Erythroblast (primary cell): ENCODE results near the gene EPHB1.

ENCODE experiments used
- GATA1 ChIP-seq: IDR thresholded peaks from 2 replicates; pipeline ENCODE4 v1.6.1; 2011; ENCODE audit warnings: low read depth, mild to moderate bottlenecking, control low read depth, low read length, moderate library complexity
- POLR2A ChIP-seq: IDR thresholded peaks from 2 replicates; pipeline ENCODE4 v1.6.1; 2011; ENCODE audit warnings: mild to moderate bottlenecking, low read length

- no peak for TF ChIP-seq POLR2A
- no peak for TF ChIP-seq GATA1
Observed at GRCh38 chr3:134916276-134916961, 121.4 kb downstream of the EPHB1 start.
